ENCODE results near the gene PRELP.

GRCh38 chr1:203531063-203531462 is 55.5 kb downstream of the PRELP start:
- TF ChIP-seq POLR2A (IDR thresholded peaks at IDR 0.05): no peak
- TF ChIP-seq CTCF (IDR thresholded peaks at IDR 0.05): no peak
